Measurements from ENCODE around the gene CELA3B.
"Not testable (repeated sequence)": the region's sequence is repeated elsewhere in the genome, so short reads cannot be mapped to it uniquely, and the experiment has no call there.

CELA3B gene

GRCh38 chr1:21937034-21937371, 39.8 kb upstream of the CELA3B start, which contains the start of gene HSPG2:
TSS of gene HSPG2 (minus strand) at chr1:21937310. CDS start at chr1:21937217, 93 bp downstream.
- Histone ChIP-seq H3K4me1 (ENCODE audit: control insufficient read depth, insufficient read depth, low read length) (peaks cover 8% of the 10 kb centered on the region), H3K4me3 (ENCODE audit: low read depth, low read length) (peak within 1 kb of the TSS; percentile 75), H3K27me3 (ENCODE audit: control insufficient read depth, insufficient read depth, low read length) (peaks cover 3% of the 10 kb centered on the region), H3K36me3 (ENCODE audit: control insufficient read depth, insufficient read depth, low read length) (peaks cover 2% of the 10 kb centered on the region), H3K9ac (ENCODE audit: low read depth, low read length) (peak within 1 kb of the TSS; percentile 32), H3K9me3 (ENCODE audit: control insufficient read depth, insufficient read depth, low read length) (no peaks in the 10 kb centered on the region)

GRCh38 chr1:21937372-21938121, 39.3 kb upstream of the CELA3B start:
- Histone ChIP-seq H3K36me3 (ENCODE audit: control insufficient read depth, insufficient read depth, low read length) (peaks cover 2% of the 10 kb centered on the region), H3K27me3 (ENCODE audit: control insufficient read depth, insufficient read depth, low read length) (peaks cover 3% of the 10 kb centered on the region), H3K9ac (ENCODE audit: low read depth, low read length) (no peak overlapping the region), H3K4me3 (ENCODE audit: low read depth, low read length) (peak overlapping the region; percentile 75), H3K4me1 (ENCODE audit: control insufficient read depth, insufficient read depth, low read length) (peaks cover 8% of the 10 kb centered on the region), H3K9me3 (ENCODE audit: control insufficient read depth, insufficient read depth, low read length) (no peaks in the 10 kb centered on the region)

- no peak overlapping the region for H3K9ac ChIP-seq (ENCODE audit: low read depth, low read length)
Observed at GRCh38 chr1:21938732-21939538, 37.9 kb upstream of the CELA3B start.

DNA sequence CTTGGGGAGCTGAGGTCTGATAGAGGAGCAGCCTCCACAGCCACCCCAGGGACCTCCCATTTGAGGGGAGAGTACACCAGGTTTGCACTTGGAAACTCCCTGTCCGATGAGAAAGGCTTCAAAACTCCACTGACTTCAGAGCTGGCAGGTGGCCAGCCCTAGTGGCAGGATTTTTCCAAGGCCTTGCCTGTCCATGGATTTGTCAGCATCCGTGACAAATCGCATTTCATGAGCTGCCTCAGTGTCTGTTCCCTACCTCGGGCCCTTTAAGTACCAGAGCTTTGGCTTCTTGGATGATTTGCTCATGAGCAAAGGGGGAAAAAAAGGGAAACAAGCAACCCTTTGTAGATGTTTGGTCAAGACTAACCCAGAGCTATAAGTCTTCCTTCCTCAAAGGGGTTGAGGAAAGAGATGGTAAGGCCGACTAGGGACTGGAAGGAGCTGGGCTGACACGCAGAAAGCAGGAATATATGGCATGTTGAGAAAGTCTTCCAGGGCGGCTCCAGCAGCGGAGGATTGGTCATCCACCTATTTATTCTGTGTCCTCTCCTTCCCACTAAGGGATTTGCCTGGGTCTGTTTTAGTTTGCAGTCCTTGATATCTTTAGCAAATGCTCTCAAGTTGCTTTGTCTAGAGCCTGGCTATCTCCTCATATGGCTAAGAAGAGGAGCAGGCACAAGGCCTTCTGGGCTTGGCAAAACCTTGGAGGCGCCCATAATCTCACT, 37.0 kb upstream of the CELA3B start:
- no peak overlapping the region for H3K9ac ChIP-seq (ENCODE audit: low read depth, low read length)
- peaks cover 3% of the 10 kb centered on the region for H3K27me3 ChIP-seq (ENCODE audit: control insufficient read depth, insufficient read depth, low read length)
- no peaks in the 10 kb centered on the region for H3K9me3 ChIP-seq (ENCODE audit: control insufficient read depth, insufficient read depth, low read length)
- no peak overlapping the region for H3K4me3 ChIP-seq (ENCODE audit: low read depth, low read length)
- peaks cover 5% of the 10 kb centered on the region for H3K4me1 ChIP-seq (ENCODE audit: control insufficient read depth, insufficient read depth, low read length)
- H3K36me3 ChIP-seq (ENCODE audit: control insufficient read depth, insufficient read depth, low read length), result peaks cover 2% of the 10 kb centered on the region

More at GRCh38 chr1:21938732-21939538, 37.9 kb upstream of the CELA3B start:
- Histone ChIP-seq H3K9me3 (ENCODE audit: control insufficient read depth, insufficient read depth, low read length) (no peaks in the 10 kb centered on the region), H3K4me1 (ENCODE audit: control insufficient read depth, insufficient read depth, low read length) (peaks cover 6% of the 10 kb centered on the region), H3K27me3 (ENCODE audit: control insufficient read depth, insufficient read depth, low read length) (peaks cover 3% of the 10 kb centered on the region), H3K4me3 (ENCODE audit: low read depth, low read length) (no peak overlapping the region), H3K36me3 (ENCODE audit: control insufficient read depth, insufficient read depth, low read length) (peaks cover 2% of the 10 kb centered on the region)

- Histone ChIP-seq H3K4me3 (ENCODE audit: low read depth, low read length) (no peak overlapping the region), H3K4me1 (ENCODE audit: control insufficient read depth, insufficient read depth, low read length) (peaks cover 3% of the 10 kb centered on the region), H3K36me3 (ENCODE audit: control insufficient read depth, insufficient read depth, low read length) (peaks cover 2% of the 10 kb centered on the region), H3K27me3 (ENCODE audit: control insufficient read depth, insufficient read depth, low read length) (peaks cover 3% of the 10 kb centered on the region), H3K9me3 (ENCODE audit: control insufficient read depth, insufficient read depth, low read length) (no peaks in the 10 kb centered on the region), H3K9ac (ENCODE audit: low read depth, low read length) (no peak overlapping the region)
Observed at GRCh38 chr1:21940492-21940891, 36.3 kb upstream of the CELA3B start.

GRCh38 chr1:21941370-21941769, 35.5 kb upstream of the CELA3B start:
- H3K9ac ChIP-seq (ENCODE audit: low read depth, low read length), result no peak overlapping the region
- H3K4me1 ChIP-seq (ENCODE audit: control insufficient read depth, insufficient read depth, low read length), result peaks cover 3% of the 10 kb centered on the region

GRCh38 chr1:21942464-21942863, 34.4 kb upstream of the CELA3B start:
- peaks cover 3% of the 10 kb centered on the region for H3K4me1 ChIP-seq (ENCODE audit: control insufficient read depth, insufficient read depth, low read length)
- H3K4me3 ChIP-seq (ENCODE audit: low read depth, low read length), result no peak overlapping the region
- H3K9me3 ChIP-seq (ENCODE audit: control insufficient read depth, insufficient read depth, low read length), result no peaks in the 10 kb centered on the region
- no peak overlapping the region for H3K9ac ChIP-seq (ENCODE audit: low read depth, low read length)
- peaks cover 2% of the 10 kb centered on the region for H3K36me3 ChIP-seq (ENCODE audit: control insufficient read depth, insufficient read depth, low read length)
- peaks cover 3% of the 10 kb centered on the region for H3K27me3 ChIP-seq (ENCODE audit: control insufficient read depth, insufficient read depth, low read length)

More at GRCh38 chr1:21941370-21941769, 35.5 kb upstream of the CELA3B start:
- Histone ChIP-seq H3K4me3 (ENCODE audit: low read depth, low read length) (no peak overlapping the region), H3K27me3 (ENCODE audit: control insufficient read depth, insufficient read depth, low read length) (peaks cover 3% of the 10 kb centered on the region), H3K9me3 (ENCODE audit: control insufficient read depth, insufficient read depth, low read length) (no peaks in the 10 kb centered on the region), H3K36me3 (ENCODE audit: control insufficient read depth, insufficient read depth, low read length) (peaks cover 2% of the 10 kb centered on the region)

DNA sequence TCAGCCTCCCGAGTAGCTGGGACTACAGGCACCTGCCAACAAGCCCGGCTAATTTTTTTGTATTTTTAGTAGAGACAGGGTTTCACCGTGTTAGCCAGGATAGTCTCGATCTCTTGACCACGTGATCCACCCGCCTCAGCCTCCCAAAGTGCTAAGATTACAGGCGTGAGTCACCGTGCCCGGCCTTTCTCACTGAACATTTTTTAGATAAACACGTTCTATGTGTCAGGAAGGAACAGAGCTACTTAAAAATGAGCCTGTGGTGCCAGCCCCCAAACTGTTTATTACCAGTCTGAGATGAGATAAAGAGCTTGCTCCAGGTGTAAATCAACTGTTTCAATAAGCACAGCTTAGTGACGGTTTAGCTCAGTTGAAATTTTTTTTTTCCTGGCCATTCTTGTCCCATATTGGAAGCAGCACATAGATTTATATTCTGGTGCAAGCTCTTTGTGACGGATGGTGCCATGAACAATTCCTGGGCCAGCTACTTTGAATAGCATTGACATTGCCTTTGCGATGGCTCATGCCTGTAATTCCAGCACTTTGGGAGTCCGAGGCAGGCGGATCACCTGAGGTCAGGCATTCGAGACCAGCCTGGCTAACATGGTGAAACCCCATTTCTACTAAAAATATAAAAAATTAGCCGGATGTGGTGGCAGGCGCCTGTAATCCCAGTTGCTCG, 33.7 kb upstream of the CELA3B start:
- H3K9me3 ChIP-seq (ENCODE audit: control insufficient read depth, insufficient read depth, low read length); H3K4me3 ChIP-seq (ENCODE audit: low read depth, low read length); H3K9ac ChIP-seq (ENCODE audit: low read depth, low read length); H3K4me1 ChIP-seq (ENCODE audit: control insufficient read depth, insufficient read depth, low read length); H3K36me3 ChIP-seq (ENCODE audit: control insufficient read depth, insufficient read depth, low read length); H3K27me3 ChIP-seq (ENCODE audit: control insufficient read depth, insufficient read depth, low read length): not testable (repeated sequence)

GRCh38 chr1:21944733-21945073, 32.1 kb upstream of the CELA3B start:
- H3K9ac ChIP-seq (ENCODE audit: low read depth, low read length), result no peak overlapping the region
- H3K27me3 ChIP-seq (ENCODE audit: control insufficient read depth, insufficient read depth, low read length), result no peaks in the 10 kb centered on the region
- H3K36me3 ChIP-seq (ENCODE audit: control insufficient read depth, insufficient read depth, low read length), result no peaks in the 10 kb centered on the region
- H3K9me3 ChIP-seq (ENCODE audit: control insufficient read depth, insufficient read depth, low read length), result no peaks in the 10 kb centered on the region
- no peak overlapping the region for H3K4me3 ChIP-seq (ENCODE audit: low read depth, low read length)
- H3K4me1 ChIP-seq (ENCODE audit: control insufficient read depth, insufficient read depth, low read length), result peaks cover 3% of the 10 kb centered on the region

- peaks cover 3% of the 10 kb centered on the region for H3K4me1 ChIP-seq (ENCODE audit: control insufficient read depth, insufficient read depth, low read length)
- H3K9ac ChIP-seq (ENCODE audit: low read depth, low read length), result no peak overlapping the region
- no peak overlapping the region for H3K4me3 ChIP-seq (ENCODE audit: low read depth, low read length)
- H3K9me3 ChIP-seq (ENCODE audit: control insufficient read depth, insufficient read depth, low read length), result no peaks in the 10 kb centered on the region
- H3K27me3 ChIP-seq (ENCODE audit: control insufficient read depth, insufficient read depth, low read length), result no peaks in the 10 kb centered on the region
- no peaks in the 10 kb centered on the region for H3K36me3 ChIP-seq (ENCODE audit: control insufficient read depth, insufficient read depth, low read length)
Observed at GRCh38 chr1:21946836-21947587, 29.8 kb upstream of the CELA3B start.

- H3K4me3 ChIP-seq (ENCODE audit: low read depth, low read length), result no peak overlapping the region
- no peaks in the 10 kb centered on the region for H3K36me3 ChIP-seq (ENCODE audit: control insufficient read depth, insufficient read depth, low read length)
- no peaks in the 10 kb centered on the region for H3K27me3 ChIP-seq (ENCODE audit: control insufficient read depth, insufficient read depth, low read length)
- no peak overlapping the region for H3K9ac ChIP-seq (ENCODE audit: low read depth, low read length)
- peaks cover 4% of the 10 kb centered on the region for H3K4me1 ChIP-seq (ENCODE audit: control insufficient read depth, insufficient read depth, low read length)
- no peaks in the 10 kb centered on the region for H3K9me3 ChIP-seq (ENCODE audit: control insufficient read depth, insufficient read depth, low read length)
Observed at GRCh38 chr1:21950734-21951133, 26.1 kb upstream of the CELA3B start.
